HepG2 (cell line): ENCODE measurements around the gene PLIN3. TPM values are rescaled to one million over a fixed set of nuclear protein-coding genes. Genes with fewer than 3 reads are reported as not detected.

ENCODE experiments used
- ASH2L ChIP-seq: fragments of 300-600, 200-600 bp; sonication (generic); IDR thresholded peaks from 2 replicates; pipeline ENCODE4 v1.7.0; 2017; ENCODE audit warnings: low read depth, mild to moderate bottlenecking, moderate library complexity, mixed read lengths, low read length; ENCODE audit not compliant: insufficient read length
- CBFB ChIP-seq: sonication (generic); formaldehyde crosslinking; IDR thresholded peaks from 2 replicates; pipeline ENCODE4 v1.4.0; 2020; ENCODE audit warnings: missing genetic modification reagents
- FOXK2 ChIP-seq: fragments of 450-650 bp; IDR thresholded peaks from 2 replicates; pipeline ENCODE4 v1.6.1; 2016
- HIC2 ChIP-seq: sonication (generic); formaldehyde crosslinking; IDR thresholded peaks from 2 replicates; pipeline ENCODE4 v1.9.0; 2022; ENCODE audit warnings: low read depth, missing genetic modification reagents
- HNRNPUL1 ChIP-seq: fragments of 200-400 bp; formaldehyde crosslinking; IDR thresholded peaks from 2 replicates; pipeline ENCODE4 v1.6.1; 2017; ENCODE audit warnings: low read depth, mild to moderate bottlenecking, low read length, moderate library complexity
- KDM5A ChIP-seq: fragments of 200-600 bp; sonication (generic); IDR thresholded peaks from 2 replicates; pipeline ENCODE4 v1.7.0; 2018; ENCODE audit warnings: antibody characterized with exemption, mild to moderate bottlenecking, low read length, borderline replicate concordance
- KLF9 ChIP-seq: IDR thresholded peaks from 2 replicates; pipeline ENCODE4 v1.6.1; 2016; ENCODE audit warnings: low read depth
- MTERF4 ChIP-seq: sonication (generic); formaldehyde crosslinking; IDR thresholded peaks from 2 replicates; pipeline ENCODE4 v1.8.0; 2023; ENCODE audit warnings: mild to moderate bottlenecking, missing genetic modification reagents
- PBX2 ChIP-seq: IDR thresholded peaks from 2 replicates; pipeline ENCODE4 v1.6.1; 2016; ENCODE audit warnings: control low read depth
- RBAK ChIP-seq: sonication (generic); formaldehyde crosslinking; IDR thresholded peaks from 2 replicates; pipeline ENCODE4 v1.5.1; 2020; ENCODE audit warnings: mild to moderate bottlenecking, missing genetic modification reagents
- RFXANK ChIP-seq: IDR thresholded peaks from 2 replicates; pipeline ENCODE4 v1.6.1; 2016
- SMAD1 ChIP-seq: sonication (generic); formaldehyde crosslinking; IDR thresholded peaks from 2 replicates; pipeline ENCODE4 v1.4.0; 2020; ENCODE audit warnings: missing genetic modification reagents, low read depth, mild to moderate bottlenecking, borderline replicate concordance
- SRF ChIP-seq: IDR thresholded peaks from 2 replicates; pipeline ENCODE4 v1.6.1; 2011; ENCODE audit warnings: mild to moderate bottlenecking, low read depth, low read length, moderate library complexity
- ZBTB21 ChIP-seq: sonication (generic); formaldehyde crosslinking; IDR thresholded peaks from 2 replicates; pipeline ENCODE4 v1.4.0; 2020; ENCODE audit warnings: missing genetic modification reagents
- ZBTB40 ChIP-seq, 2 experiments: fragments of 450-650 bp in 1 of 2; sonication (generic) in 1 of 2; formaldehyde crosslinking in 1 of 2; IDR thresholded peaks; 2 replicates each; pipeline versions ENCODE4 v1.6.1 to v1.8.0; 2016 to 2022; ENCODE audit warnings: antibody characterized with exemption in 1 of 2, mild to moderate bottlenecking in 1 of 2, missing genetic modification reagents in 1 of 2
- ZC3H4 ChIP-seq: sonication (generic); formaldehyde crosslinking; IDR thresholded peaks from 2 replicates; pipeline ENCODE4 v1.4.0; 2020; ENCODE audit warnings: missing genetic modification reagents, borderline replicate concordance
- polyA plus RNA-seq, 8 experiments: library from polyadenylated mRNA; depleted of rRNA in 3 of 8; stranded (reverse) in 7 of 8; unstranded in 1 of 8; fragments of >200 nt; fragmentation: Illumina TruSeq in 4 of 8; extraction: Trizol in 4 of 8; gene quantifications; 2 replicates each; pipeline versions ENCODE4 v1.2.1 to v1.2.3, GENCODE V29; 2011 to 2016; ENCODE audit warnings: low read depth in 4 of 8, missing spikeins in 1 of 8, mixed read lengths in 1 of 8; ENCODE audit not compliant: insufficient read depth in 1 of 8
- total RNA-seq, 5 experiments: library from RNA; depleted of rRNA; stranded (reverse); fragments of >200 nt; fragmentation: Illumina TruSeq; extraction: Trizol; gene quantifications; 2 replicates each; pipeline ENCODE4 v1.2.3, GENCODE V29; 2016; ENCODE audit warnings: low read depth in 1 of 5

PLIN3 gene
- total and polyA plus RNA-seq, 2 of the 13 experiments (the other 11 are each of a cell fraction or from before 2014, with no cell fraction given), result 49.3 to 57.9 TPM

GRCh38 chr19:4831304-4831978, 36.0 kb downstream of the PLIN3 start, which contains the start of gene TICAM1 (continued):
- no peak for TF ChIP-seq PBX2 (CRISPR knock-in tag)
- TF ChIP-seq ZC3H4 (CRISPR knock-in tag), result no peak
- no peak for TF ChIP-seq RFXANK (CRISPR knock-in tag)
- no peak for TF ChIP-seq SRF
- 0 out of 2 replicates have a peak, but pooled peaks have one; percentile 68 for TF ChIP-seq MTERF4 (CRISPR knock-in tag)
- no peak for TF ChIP-seq ASH2L
- no peak for TF ChIP-seq ZBTB21 (CRISPR knock-in tag)
- no peak; the same call in 1 of the 2 replicates for TF ChIP-seq SMAD1 (CRISPR knock-in tag)
- no peak for TF ChIP-seq HNRNPUL1
- TF ChIP-seq HIC2 (CRISPR knock-in tag), result no peak
- no peak for TF ChIP-seq KDM5A
- TF ChIP-seq FOXK2, result no peak
- TF ChIP-seq KLF9 (CRISPR knock-in tag), result no peak
- TF ChIP-seq ZBTB40 (IDR thresholded peaks at IDR 0.05), result no peak
- peak; percentile 46; the same call in 1 of the 2 replicates for TF ChIP-seq ZBTB40 (CRISPR knock-in tag; IDR thresholded peaks at IDR 0.05)
- TF ChIP-seq RBAK (CRISPR knock-in tag), result no peak
- TF ChIP-seq CBFB (CRISPR knock-in tag), result 0 out of 2 replicates have a peak, but pooled peaks have one; percentile 30
